NOMO-1 treated with dmso at 0.1 percent for 144 hours (cell line): Measurements from ENCODE around the gene DIP2B.
"Not testable (repeated sequence)": the region's sequence is repeated elsewhere in the genome, so short reads cannot be mapped to it uniquely, and the experiment has no call there.

Experiments
- DNase-seq: peaks from one replicate; lab custom pipeline; 2025; ENCODE audit not compliant: unreplicated experiment; lab: John Stamatoyannopoulos, UW

Gene DIP2B

DNA sequence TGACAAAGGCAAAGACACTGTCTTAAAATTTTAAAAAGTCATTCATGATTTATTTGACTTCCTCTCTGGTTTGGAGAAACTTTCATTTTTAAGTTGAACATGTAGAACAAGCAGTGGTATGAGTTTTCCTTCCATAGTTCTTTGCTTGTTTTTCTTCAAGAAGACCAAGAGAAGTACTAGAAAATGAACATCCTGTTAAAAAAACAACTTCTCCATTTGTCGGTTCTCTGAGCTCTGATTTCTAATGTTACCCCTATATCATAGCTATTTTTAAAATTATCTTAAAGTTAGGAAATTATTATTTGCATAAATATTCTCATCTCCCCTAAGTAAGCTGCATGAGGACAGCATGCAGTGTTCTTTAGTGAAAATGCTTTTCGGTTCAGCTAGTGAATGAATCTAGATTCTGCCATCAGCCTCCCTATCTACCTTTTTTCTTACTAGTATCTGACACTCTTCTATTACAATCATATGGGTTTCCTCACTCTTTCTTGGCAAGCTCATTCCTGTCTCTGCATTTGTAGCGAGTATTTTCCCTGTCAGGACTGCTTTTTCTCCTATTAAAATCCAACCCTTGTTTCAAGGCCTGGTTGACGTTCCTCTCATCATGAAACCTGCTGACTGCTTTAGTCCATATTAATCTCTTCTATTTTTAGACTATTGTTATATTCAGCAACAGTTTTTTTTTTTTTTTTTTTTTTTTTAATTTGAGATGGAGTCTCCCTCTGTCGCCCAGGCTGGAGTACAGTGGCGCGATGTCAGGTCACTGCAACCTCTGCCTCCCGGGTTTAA is 15.8 kb downstream of the DIP2B start:
- no peak for DNase-seq

DNA sequence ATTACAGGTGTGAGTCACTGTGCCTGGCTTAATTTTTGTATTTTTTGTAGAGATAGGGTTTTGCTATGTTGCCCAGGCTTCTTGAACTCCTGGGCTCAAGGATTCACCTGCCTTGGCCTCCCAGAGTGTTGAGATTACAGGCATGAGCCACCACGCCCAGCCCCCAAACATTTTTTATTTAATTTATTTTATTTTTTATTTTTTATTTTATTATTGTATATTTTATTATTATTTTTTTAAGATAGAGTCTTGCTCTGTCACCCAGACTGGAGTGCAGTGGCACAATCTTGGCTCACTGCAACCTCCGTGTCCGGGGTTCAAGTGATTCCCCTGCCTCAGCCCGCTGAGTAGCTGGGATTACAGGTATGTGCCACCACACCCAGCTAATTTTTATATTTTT is 17.0 kb downstream of the DIP2B start:
- not testable (repeated sequence) for DNase-seq

DNA sequence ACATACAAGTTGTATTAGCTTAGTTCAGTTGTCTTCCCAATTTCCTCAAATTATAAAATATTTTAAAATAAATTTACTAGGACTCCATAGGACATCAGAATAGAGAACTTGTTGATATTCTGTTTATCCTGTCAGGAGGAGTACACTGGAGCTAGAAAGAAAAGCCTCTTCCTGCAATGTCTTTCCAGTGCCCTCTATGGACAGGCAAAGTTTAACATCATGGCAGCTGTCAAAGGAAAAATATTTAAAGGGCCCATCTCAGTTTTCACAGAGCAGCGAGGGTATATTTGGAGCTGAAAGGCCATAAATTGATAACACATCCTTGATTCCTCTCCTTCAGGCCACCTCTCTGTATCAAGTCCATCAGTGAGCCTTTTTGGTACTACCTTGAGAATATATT is 19.0 kb downstream of the DIP2B start:
- no peak for DNase-seq

DNA sequence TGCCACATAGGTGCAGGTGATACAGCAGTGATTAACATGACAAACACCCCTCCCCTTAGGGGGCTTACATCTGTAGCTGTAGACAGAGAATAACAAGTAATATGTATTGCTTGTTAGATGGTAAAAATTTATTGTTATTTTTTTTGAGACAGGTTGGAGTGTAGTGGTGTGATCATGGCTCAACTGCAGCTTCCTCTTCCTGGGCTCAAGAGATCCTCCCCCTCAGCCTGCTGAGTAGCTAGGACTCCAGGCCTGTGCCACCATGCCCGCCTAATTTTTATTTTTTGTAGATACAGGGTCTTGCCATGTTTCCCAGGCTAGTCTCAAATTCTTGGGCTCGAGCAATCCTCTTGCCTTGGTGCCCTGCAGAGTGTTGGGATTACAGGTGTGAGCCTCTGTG is 19.8 kb downstream of the DIP2B start:
- DNase-seq: no peak

DNA sequence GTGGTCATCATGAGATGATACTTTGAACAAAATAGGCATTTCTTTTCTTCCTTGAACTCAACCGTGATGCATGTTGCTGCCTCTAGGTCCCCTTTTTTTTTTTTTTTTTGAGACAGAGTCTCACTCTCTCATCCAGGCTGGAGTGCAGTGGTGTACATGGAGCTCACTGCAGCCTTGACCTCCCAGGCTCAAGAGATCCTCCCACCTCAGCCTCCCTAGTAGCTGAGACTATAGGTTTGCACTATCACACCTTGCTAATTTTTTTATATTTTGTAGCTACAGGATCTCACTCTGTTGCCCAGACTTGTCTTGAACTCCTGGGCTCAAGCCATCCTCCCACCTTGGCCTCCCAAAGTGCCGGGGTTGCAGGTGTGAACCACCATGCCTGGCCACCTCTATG is 20.6 kb downstream of the DIP2B start:
- DNase-seq: no peak

DNA sequence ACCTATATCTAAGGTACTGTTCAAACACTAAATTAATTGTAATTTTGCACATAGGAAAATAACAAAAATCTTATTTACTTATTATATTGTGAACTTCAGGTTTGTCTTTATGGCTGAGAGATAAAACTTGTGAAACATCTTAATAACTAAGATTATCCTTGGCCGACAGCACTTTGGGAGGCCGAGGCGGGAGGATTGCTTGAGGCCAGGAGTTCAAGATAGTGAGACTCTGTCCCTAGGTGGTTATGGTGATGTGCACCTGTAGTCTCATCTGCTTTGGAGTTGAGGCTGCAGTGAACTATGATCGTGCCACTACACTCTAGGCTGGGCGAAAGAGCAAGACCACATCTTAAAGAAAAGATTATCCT is 22.6 kb downstream of the DIP2B start:
- no peak for DNase-seq

DNA sequence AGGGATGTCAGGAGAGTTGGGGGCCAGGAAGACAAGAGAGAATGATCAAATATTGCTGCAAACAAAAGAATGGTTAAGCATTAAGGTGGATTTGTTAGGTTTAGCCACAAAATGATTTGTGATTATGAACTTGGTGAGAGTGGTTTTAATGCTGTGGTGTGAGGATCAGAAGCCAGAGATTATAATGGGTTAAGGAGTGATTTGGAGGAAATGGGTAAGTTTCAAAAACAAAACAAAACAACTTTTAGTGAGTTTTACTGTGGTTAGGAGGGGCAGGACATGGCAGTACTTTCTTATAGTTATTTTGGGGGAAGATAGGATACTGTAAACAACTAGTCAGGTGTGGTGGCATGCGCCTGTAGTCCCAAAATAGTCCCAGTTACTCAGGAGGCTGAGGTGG is 24.0 kb downstream of the DIP2B start:
- DNase-seq: no peak

DNA sequence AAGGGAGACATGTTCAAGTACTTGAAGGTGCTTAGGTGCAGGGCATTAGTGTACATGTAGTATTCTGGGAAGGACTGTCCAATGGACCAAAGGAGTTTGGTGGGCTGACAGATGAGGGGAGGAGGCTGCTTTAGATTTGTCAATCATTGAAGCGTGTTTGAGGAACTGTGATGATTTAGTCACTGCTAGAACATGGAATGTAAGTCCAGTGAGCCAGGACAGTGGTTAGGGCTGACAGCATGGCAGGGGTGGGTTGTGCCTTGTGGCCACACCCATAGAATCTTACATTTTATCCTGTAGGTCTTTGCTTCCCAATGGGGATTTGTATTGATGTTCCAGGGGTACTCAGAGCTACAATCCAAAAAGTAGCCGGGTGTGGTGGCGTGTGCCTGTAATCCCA is 24.6 kb downstream of the DIP2B start:
- DNase-seq: no peak

DNA sequence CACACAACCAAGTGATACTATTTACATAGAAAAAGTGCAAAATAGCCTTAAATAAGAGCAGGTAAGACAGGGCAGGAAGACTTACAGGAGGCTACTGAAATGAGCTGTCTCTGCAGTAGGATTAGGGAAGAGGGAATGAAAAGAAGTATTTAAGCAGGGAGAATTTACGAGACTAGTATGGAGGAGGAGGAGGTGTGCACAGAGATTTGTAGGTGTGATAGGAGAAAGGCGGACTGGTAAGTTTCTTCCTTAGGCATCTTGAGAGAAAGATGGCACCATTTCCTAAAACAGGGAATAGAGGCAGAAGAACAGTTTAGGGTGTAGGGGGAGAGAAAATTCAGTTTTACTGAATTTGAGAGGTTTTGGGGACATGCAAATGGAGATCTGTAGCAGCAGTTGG is 25.7 kb downstream of the DIP2B start:
- DNase-seq: no peak

DNA sequence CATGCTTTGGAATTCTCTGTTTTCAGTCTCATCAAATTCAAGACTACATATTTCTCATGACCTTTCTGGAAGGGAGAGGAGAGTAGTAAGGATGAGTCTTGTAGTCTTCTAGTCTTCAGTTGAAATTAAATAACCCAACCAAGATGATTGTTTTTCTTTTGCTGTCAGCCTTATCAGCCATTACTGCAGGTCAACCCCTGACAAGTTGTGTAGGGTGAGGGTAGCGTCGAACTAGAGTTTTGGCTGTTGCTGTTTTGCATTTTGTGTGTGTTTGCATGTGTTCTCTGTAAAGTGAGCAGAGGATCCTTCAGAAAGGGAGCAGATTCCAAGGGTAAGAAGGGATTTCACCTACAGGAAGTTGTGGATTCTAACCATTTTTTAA is 28.4 kb downstream of the DIP2B start:
- no peak for DNase-seq

DNA sequence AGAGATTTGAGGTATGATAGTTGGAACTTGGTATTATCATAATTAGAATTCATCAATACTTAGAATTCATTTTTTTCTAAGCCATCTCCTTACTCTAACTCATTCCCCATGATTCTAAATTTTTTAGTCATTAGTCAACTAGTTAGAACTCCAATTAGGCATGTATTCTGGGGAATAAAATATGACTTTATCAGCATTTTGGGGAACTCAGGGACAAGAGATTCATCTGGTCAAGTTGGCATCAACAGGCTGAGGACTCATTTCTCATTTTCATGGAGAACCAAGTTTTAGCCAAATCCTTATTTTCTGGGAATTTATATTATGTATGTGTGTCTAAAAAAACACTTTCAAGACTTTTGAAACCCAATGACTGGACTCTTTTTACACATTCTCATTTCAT is 29.2 kb downstream of the DIP2B start:
- no peak for DNase-seq

DNA sequence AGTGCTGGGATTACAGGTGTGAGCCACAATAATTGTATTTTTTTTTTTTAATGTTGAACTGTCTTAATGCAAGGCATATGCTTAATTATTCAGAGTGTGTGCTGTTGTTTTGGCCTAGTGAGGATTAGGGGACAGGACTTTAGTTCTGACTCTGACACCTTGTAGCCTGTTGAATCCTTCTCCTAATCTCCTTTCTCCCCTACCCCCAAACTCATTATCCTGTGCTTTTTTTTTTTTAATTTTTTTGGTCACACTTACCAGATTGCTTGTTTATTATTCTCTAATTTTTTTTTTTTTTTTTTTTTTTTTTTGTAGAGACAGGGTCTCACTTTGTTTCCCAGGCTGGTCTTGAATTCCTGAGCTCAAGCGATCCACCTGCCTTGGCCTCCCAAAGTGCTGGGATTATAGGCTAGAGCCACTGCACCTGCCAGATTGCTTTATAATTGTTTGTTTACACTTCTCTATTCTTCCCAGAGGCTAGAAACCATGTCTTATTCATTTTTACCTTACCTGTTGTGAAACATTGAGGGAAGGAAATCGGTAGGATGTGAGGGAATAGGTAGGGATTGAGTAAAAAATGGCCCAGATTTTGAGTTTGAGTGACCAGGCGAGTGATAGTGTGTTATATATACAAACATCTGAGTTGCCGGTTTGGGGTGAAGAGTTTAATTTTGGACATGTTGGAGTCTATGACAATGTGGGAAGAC is 32.2 kb downstream of the DIP2B start:
- no peak for DNase-seq

DNA sequence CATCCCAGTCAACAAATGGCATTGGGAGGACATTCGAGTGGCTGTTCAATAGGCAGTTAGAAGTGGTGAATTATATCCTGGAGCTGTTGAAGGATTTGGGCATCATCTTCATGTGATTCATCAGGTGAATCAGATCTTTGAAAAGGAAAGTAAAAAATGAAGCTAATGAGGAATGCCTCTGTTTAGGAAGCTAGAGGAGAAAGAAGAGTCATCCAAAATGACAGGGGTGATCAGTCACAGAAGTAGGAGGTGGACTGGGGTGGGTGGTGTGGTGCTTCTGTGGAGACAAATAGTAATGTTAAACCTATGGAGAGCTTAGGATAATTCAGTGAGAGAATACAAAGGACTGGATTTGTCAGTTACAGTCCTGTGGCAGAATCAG is 32.7 kb downstream of the DIP2B start:
- DNase-seq: no peak

DNA sequence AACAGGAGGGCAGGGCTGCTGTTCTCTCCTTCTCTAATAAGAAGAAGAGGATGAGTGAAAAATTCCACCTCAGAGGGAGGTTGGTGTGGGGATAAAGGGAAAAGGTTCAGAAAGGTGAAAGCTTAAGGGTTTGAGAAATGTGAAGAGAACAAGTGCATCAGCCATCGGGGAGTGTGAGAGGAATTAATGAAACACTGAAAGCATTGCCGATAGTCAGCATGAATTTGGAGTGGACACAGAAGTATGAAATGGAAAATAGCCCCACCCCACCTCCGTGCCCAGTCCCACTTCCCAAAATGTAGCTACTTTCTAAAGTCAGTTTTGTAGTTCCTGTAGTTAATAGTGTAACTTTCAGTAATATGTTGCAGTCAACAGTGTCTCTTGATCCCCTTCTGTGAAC is 33.4 kb downstream of the DIP2B start:
- no peak for DNase-seq

DNA sequence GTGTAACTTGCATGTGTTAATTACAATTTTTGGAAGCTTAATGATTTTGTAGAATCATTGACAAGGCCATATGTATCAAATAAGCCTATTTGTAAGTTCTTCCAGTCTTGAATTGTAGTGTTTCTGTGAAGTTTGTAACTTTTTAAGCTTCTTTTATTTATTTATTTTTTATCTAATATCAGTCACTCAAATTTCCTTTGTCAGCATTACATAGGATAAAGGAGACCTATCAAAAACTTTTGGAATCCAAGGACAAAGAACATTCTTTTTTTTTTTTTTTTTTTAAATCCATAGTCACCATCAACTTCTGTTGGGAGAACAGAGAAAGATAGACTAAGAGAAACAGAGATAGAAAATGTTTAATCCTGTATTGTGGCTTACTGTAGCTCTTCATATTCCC is 36.4 kb downstream of the DIP2B start:
- no peak for DNase-seq

DNA sequence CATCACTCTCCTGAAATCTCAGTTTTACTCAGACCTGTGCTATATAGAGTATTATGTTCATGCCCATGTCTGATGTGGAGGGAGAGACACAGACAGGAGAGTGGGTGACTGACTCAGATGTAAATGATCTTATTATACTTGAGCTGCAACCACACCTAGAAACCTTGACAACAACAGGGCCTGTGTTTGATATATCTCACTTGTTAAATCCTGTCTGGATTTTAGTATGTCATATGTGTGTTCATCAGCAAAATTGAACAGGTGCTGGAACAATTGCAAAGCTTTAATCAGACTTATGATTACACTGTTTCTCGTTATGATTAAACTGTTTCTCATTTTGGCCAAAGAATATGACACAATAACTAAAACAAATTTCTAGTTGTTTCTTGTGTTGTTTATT is 37.7 kb downstream of the DIP2B start:
- no peak for DNase-seq

DNA sequence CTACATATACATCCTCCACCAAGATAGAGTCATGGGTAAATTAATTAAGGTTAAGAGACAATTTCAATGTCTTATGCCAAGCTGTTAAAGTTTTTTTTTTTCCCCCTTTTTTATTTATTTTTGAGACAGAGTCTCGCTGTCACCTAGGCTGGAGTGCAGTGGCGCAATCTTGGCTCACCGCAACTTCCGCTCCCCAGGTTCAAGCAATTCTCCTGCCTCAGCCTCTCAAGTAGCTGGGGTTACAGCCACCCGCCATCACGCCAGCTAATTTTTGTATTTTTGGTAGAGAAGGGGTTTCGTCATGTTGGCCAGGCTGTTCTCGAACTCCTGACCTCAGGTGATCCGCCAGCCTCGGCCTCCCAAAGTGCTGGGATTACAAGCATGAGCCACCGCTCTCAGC is 38.4 kb downstream of the DIP2B start:
- peak; percentile 36 for DNase-seq

DNA sequence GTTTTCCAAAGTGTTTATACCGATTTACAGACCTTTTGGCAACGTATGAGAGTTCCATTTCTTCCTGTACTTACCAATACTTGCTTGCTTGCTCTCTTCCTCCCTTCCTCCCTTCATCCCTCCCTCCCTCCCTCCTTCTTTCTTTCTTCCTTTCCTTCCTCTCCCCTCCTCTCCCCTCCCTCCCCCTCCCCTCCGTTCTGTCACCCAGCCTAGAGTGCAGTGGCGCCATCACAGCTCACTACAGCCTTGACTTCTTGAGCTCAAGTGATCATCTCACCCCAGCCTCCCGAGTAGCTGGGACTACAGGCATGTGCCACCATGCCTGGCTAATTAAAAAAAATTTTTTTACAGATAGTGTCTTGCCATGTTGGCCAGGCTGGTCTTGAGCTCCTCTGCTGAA is 40.4 kb downstream of the DIP2B start:
- DNase-seq: no peak

DNA sequence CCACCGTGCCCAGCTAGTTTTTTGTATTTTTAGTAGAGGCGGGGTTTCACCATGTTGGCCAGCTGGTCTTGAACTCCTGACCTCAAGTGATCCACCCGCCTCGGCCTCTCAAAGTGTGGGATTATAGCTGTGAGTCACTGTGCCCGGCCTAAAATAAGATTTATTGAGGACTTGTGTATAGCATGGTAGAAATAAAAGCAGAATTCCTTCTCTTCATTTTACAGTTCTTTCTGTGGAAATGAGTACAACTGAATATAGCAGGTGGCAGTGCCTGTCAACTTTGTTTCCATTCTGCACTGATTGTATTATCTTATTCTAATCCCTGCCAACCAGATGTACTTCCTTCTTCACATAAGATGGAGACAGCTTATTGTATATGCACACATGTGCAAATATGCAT is 41.0 kb downstream of the DIP2B start:
- DNase-seq: no peak

DNA sequence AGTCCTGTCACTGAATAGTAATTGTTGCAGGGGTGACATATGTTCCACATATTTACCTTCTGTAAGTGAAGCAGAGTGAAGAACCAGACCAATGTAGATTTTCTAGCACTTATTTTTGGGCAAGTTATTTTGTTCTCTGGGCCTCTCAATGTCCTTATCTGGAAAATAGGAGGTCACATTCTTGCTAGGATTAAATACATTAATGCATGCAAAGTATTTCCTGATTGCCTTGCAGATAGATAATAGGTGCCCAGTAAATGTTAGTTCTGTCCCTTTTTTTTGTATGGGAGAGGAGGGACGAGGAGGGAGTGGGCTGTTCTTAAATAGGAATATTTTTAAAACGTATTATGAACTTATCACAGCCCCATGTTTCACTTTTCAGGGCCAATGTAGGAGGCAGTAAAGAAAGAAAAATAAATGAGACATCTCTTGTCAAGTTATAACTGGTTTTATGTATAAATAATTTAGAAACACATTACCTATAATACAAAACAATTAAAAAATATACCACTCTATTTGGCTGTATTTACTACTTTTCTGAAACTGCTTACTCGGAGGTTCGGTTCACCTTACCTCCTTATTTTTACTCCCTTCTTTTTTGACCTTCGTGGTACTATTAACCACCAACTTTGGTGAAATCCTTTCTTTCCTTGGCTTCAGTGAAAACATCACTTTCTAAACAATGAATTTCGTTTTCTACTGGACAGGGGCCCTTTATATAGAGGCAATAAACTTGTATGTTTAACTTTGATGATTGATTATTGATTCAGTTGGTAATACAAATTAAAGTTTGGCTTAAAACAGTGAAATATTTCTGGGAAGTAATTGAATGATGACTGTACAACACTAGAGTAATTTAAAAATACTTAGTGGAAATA is 41.9 kb downstream of the DIP2B start:
- no peak for DNase-seq

DNA sequence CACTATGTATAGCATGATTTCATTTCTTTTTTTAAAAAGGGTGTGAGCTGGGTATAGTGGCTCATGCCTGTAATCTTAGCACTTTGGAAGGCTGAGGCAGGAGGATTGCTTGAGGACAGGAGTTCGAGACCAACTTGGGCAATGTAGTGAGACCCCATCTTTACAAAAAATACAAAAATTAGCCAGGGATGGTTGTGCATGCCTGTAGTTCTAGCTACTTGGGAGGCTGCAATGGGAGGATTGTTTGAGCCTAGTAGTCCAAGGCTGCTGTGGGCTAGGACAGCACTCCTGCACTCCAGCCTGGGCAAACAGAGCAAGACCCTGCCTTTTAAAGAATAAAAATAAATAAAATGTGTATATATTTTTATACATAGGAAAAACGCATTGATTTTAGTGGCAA is 43.0 kb downstream of the DIP2B start:
- DNase-seq: no peak

DNA sequence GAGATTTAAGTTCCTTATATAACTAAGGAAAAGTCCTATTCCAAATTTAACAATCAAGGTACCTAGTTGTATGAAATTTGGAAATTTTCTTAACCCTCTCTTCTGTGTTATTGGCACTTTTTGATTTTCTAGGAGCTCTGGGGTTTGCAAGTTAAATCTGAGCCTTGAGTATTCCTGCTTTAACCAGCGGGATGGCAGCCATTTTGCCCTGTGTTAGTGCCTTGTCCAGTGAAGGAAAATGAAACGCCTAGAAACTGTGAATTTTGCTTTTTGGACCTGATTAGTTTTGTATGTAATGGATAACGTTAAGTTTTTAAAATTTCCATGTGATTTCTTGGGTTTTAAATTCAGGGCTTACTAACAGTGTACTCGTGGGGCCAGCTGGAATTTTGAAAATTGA is 45.1 kb downstream of the DIP2B start:
- no peak for DNase-seq
